Pancreas (tissue), 10 donors: ENCODE measurements around the gene NDUFS6. TPM values are rescaled to one million over a fixed set of nuclear protein-coding genes. Genes with fewer than 3 reads are reported as not detected.

ENCODE experiments used
- ATAC-seq, 4 donors: fragments of 200-7000 bp; cut with Tn5 transposase; one replicate each; pipeline versions ENCODE4 v1.8.0 to v1.9.1; 2020; ENCODE audit warnings: mild to moderate bottlenecking in 4 of 4, moderate library complexity in 4 of 4
- DNase-seq, 6 donors: peaks; one replicate each; pipeline ENCODE4 v3.0.0-alpha.2; 2020
- FAIRE-seq: peaks from 2 replicates; lab custom pipeline; 2012; peaks lifted over from hg19 to GRCh38; lab: Jason Lieb, UNC
- H3K27ac ChIP-seq, 4 donors: fragments of 200-600 bp; sonication (generic); 1 replicate in 3 of 4; 2 replicates in 1 of 4; pipeline versions ENCODE4 v1.5.0 to v1.8.0; 2020
- H3K27me3 ChIP-seq, 4 donors: fragments of 200-600 bp; one replicate each; pipeline ENCODE4 v1.8.0; 2021
- H3K36me3 ChIP-seq, 3 donors: fragments of 200-600 bp; sonication (generic) in 1 of 3; one replicate each; pipeline versions ENCODE4 v1.5.0 to v1.8.0; 2020 to 2021
- H3K4me1 ChIP-seq, 3 donors: fragments of 200-600 bp; one replicate each; pipeline ENCODE4 v1.8.0; 2021
- H3K4me3 ChIP-seq, 4 donors: fragments of 200-600 bp; sonication (generic) in 2 of 4; one replicate each; pipeline versions ENCODE4 v1.5.0 to v1.8.0; 2020 to 2021
- H3K9me3 ChIP-seq, 4 donors: fragments of 200-600 bp; one replicate each; pipeline ENCODE4 v1.8.0; 2021
- CTCF ChIP-seq, 4 donors: fragments of 200-600 bp; sonication (generic) in 3 of 4; IDR thresholded peaks; one replicate each; pipeline versions ENCODE4 v1.5.0 to v1.8.0; 2021; ENCODE audit warnings: antibody characterized with exemption in 4 of 4
- whole genome bisulfite sequencing, 2 donors: extraction: QIAGEN DNeasy Blood & Tissue Kit; methylation state at CpG; one replicate each; pipeline ENCODE4 v1.1.7; 2013; 5-methylcytosine and 5-hydroxymethylcytosine counted together
- intact Hi-C, 3 donors: fragments of 100-400 bp; cut with DNase I; formaldehyde crosslinking; loops; one replicate each; pipeline versions ENCODE4 v1.11.1 to v1.14.2; 2022
- polyA plus RNA-seq, 2 donors: library from polyadenylated mRNA; stranded (reverse); fragments of 200-250 nt; gene quantifications; one replicate each; pipeline ENCODE4 v1.2.3, GENCODE V29; 2013
- total RNA-seq, 6 donors: library from RNA; stranded (reverse); fragmentation: NEBNext Ultra II Directional in 4 of 6; extraction: Animal tissue kit (Norgen Biotek cat#: 25700) in 4 of 6; gene quantifications; one replicate each; pipeline versions ENCODE4 v1.2.1 to v1.2.4, GENCODE V29; 2021 to 2023
- donor health status: healthy with polysubstance abuse.
- donor health status: DM: no; HTN: no; CAD: no; lungs with moderate emphysema.
- donor health status: DM: no; HTN: no; CAD: no.
- donor health status: control.
- donor health status: control.
- donor health status: Bipolar disorder and iron deficiency.
- donor health status: DM: yes; HTN: yes; CAD: no.
- donor health status: DM: no; HTN: no; CAD: no.
- donor health status: DM: no; HTN: no; CAD: no.
- donor health status: DM: yes; HTN: yes; CAD: no.

The NDUFS6 gene
- total RNA-seq (10 to 100 TPM in 5 of 6 donors, 1 to 10 TPM in 1; 8.2 to 15.9 (median 13.4) TPM), polyA plus RNA-seq (10 to 100 TPM; 24.9 to 41.9 TPM)

GRCh38 chr5:1801222-1801966, at the start of gene NDUFS6:
TSS of gene NDUFS6 (plus strand) at chr5:1801407. CDS start at chr5:1801418, 11 bp downstream.
- Histone ChIP-seq H3K27ac (peak within 1 kb of the TSS; percentile 71 to 85 (median 80)), H3K27me3 (no peaks in the 10 kb centered on the region), H3K4me3 (peak within 1 kb of the TSS; percentile 83 to 96 (median 88)), H3K4me1 (peaks cover 0 to 13% (median 7%) of the 10 kb centered on the region in 3 donors), H3K9me3 (no peaks in the 10 kb centered on the region), H3K36me3 (peaks cover 0 to 15% (median 4%) of the 10 kb centered on the region in 3 donors)
- WGBS, 2 donors: 0 to 1% methylated on average over 64 to 69 of the region's 69 CpGs
- intact Hi-C loops: no loop called here
- no peak for TF ChIP-seq CTCF (IDR thresholded peaks at IDR 0.05)
- no peak for FAIRE-seq
- ATAC-seq: peak; percentile 74 to 85 (median 82)
- peak; percentile 73 to 91 (median 84) for DNase-seq

GRCh38 chr5:1751864-1752822, 49.1 kb upstream of the NDUFS6 start:
- no peaks in the 10 kb centered on the region for H3K27me3 ChIP-seq
- ATAC-seq (no peak), DNase-seq (peak in 1 of 6 donors; percentile 8), FAIRE-seq (no peak)
- H3K36me3 ChIP-seq: no peaks in the 10 kb centered on the region
- H3K9me3 ChIP-seq: no peaks in the 10 kb centered on the region
- H3K27ac ChIP-seq: no peak overlapping the region
- H3K4me1 ChIP-seq: no peaks in the 10 kb centered on the region
- WGBS, 2 donors: 57 to 73% methylated on average over 25 to 28 of the region's 29 CpGs
- intact Hi-C loops: no loop called here
- no peak for TF ChIP-seq CTCF (IDR thresholded peaks at IDR 0.05)
- H3K4me3 ChIP-seq: no peak overlapping the region

GRCh38 chr5:1752881-1753280, 48.3 kb upstream of the NDUFS6 start:
- TF ChIP-seq CTCF (IDR thresholded peaks at IDR 0.05): no peak
- Histone ChIP-seq H3K27ac (no peak overlapping the region), H3K36me3 (no peaks in the 10 kb centered on the region), H3K4me1 (no peaks in the 10 kb centered on the region), H3K27me3 (no peaks in the 10 kb centered on the region), H3K4me3 (no peak overlapping the region), H3K9me3 (no peaks in the 10 kb centered on the region)
- WGBS, 2 donors: 67 to 80% methylated on average over 16 of the region's 16 CpGs
- peak in 1 of 6 donors; percentile 1 for DNase-seq
- FAIRE-seq: no peak
- intact Hi-C loops: no loop called here
- no peak for ATAC-seq

GRCh38 chr5:1753490-1753889, 47.7 kb upstream of the NDUFS6 start:
- intact Hi-C loops: no loop called here
- Histone ChIP-seq H3K4me3 (no peak overlapping the region), H3K27ac (no peak overlapping the region), H3K4me1 (no peaks in the 10 kb centered on the region), H3K27me3 (no peaks in the 10 kb centered on the region), H3K36me3 (no peaks in the 10 kb centered on the region), H3K9me3 (no peaks in the 10 kb centered on the region)
- no peak for ATAC-seq
- no peak for FAIRE-seq
- peak in 1 of 6 donors; percentile 4 for DNase-seq
- WGBS, 2 donors: 76 to 86% methylated on average over 8 of the region's 8 CpGs
- TF ChIP-seq CTCF (IDR thresholded peaks at IDR 0.05): no peak
